Tibial nerve (tissue), 4 donors: ENCODE results near the gene ANK2. TPM values are rescaled to one million over a fixed set of nuclear protein-coding genes. Genes with fewer than 3 reads are reported as not detected.

Experiments
- DNase-seq, 2 donors: peaks; one replicate each; pipeline ENCODE4 v3.0.0-alpha.2; 2019; ENCODE audit warnings: low spot score in 2 of 2
- H3K27ac ChIP-seq, 4 donors: fragments of 200-600 bp; sonication (generic) in 3 of 4; one replicate each; pipeline ENCODE4 v1.5.1; 2017 to 2019; ENCODE audit warnings: mild to moderate bottlenecking in 1 of 4
- H3K27me3 ChIP-seq, 2 donors: fragments of 200-600 bp; sonication (generic) in 1 of 2; one replicate each; pipeline versions ENCODE4 v1.5.1 to v1.6.0; 2017 to 2019
- H3K36me3 ChIP-seq, 3 donors: fragments of 200-600 bp; sonication (generic); one replicate each; pipeline ENCODE4 v1.5.1; 2018 to 2019
- H3K4me1 ChIP-seq, 4 donors: fragments of 200-600 bp; sonication (generic) in 3 of 4; one replicate each; pipeline ENCODE4 v1.5.1; 2017 to 2019
- H3K4me3 ChIP-seq, 4 donors: fragments of 200-600 bp; sonication (generic) in 3 of 4; one replicate each; pipeline ENCODE4 v1.5.1; 2017 to 2019; ENCODE audit warnings: mild to moderate bottlenecking in 1 of 4, moderate library complexity in 1 of 4
- H3K9me3 ChIP-seq, 4 donors: fragments of 200-600 bp; sonication (generic) in 3 of 4; one replicate each; pipeline ENCODE4 v1.5.1; 2017 to 2019
- CTCF ChIP-seq, 5 experiments: fragments of 200-600 bp in 3 of 5; fragments of 450-650 bp in 2 of 5; sonication (generic) in 3 of 5; IDR thresholded peaks; one replicate each; pipeline ENCODE4 v1.5.1; 2016 to 2019; ENCODE audit warnings: antibody characterized with exemption in 5 of 5, mild to moderate bottlenecking in 3 of 5, moderate library complexity in 2 of 5
- EP300 ChIP-seq, 2 donors: sonication (generic); formaldehyde crosslinking; IDR thresholded peaks; one replicate each; pipeline ENCODE4 v1.6.1; 2017; ENCODE audit warnings: antibody characterized with exemption in 2 of 2, mild to moderate bottlenecking in 1 of 2
- POLR2A ChIP-seq, 2 donors: fragments of 450-650 bp; IDR thresholded peaks; one replicate each; pipeline ENCODE4 v1.6.1; 2017; ENCODE audit warnings: antibody characterized with exemption in 2 of 2, mild to moderate bottlenecking in 2 of 2, moderate library complexity in 2 of 2
- WGBS, 2 donors: methylation state at CpG; one replicate each; pipeline ENCODE4 v1.1.5; 2018; 5-methylcytosine and 5-hydroxymethylcytosine counted together
- total RNA-seq, 4 donors: library from RNA; depleted of rRNA; stranded (reverse); fragments of >200 nt; gene quantifications; one replicate each; pipeline ENCODE4 v1.1.0, GENCODE V29; 2016

The ANK2 gene
- total RNA-seq, 4 donors from 2014 or later: 63.9 to 113 (median 87.5) TPM

GRCh38 chr4:113050371-113050755, 910 bp downstream of the ANK2 start:
- 18 to 23% methylated on average over 2 of the region's 2 CpGs for WGBS, 2 donors
- no peak overlapping the region for H3K27ac ChIP-seq

GRCh38 chr4:113050837-113051236, 1.4 kb downstream of the ANK2 start:
- 69 to 79% methylated on average over 3 of the region's 3 CpGs for WGBS, 2 donors
- Histone ChIP-seq H3K4me1 (peaks cover 0 to 12% (median 0%) of the 10 kb centered on the region in 4 donors), H3K9me3 (no peaks in the 10 kb centered on the region), H3K4me3 (no peak overlapping the region), H3K27me3 (no peaks in the 10 kb centered on the region), H3K36me3 (no peaks in the 10 kb centered on the region), H3K27ac (no peak overlapping the region)
- TF ChIP-seq EP300 (IDR thresholded peaks at IDR 0.05) (no peak), CTCF (IDR thresholded peaks at IDR 0.05) (no peak), POLR2A (IDR thresholded peaks at IDR 0.05) (no peak)
- DNase-seq: no peak

More at GRCh38 chr4:113050371-113050755, 910 bp downstream of the ANK2 start:
- no peak for TF ChIP-seq POLR2A (IDR thresholded peaks at IDR 0.05)
- no peak for TF ChIP-seq EP300 (IDR thresholded peaks at IDR 0.05)
- no peak for TF ChIP-seq CTCF (IDR thresholded peaks at IDR 0.05)
- peaks cover 0 to 12% (median 0%) of the 10 kb centered on the region in 4 donors for H3K4me1 ChIP-seq
- no peaks in the 10 kb centered on the region for H3K9me3 ChIP-seq
- no peaks in the 10 kb centered on the region for H3K27me3 ChIP-seq
- H3K4me3 ChIP-seq: no peak overlapping the region
- no peaks in the 10 kb centered on the region for H3K36me3 ChIP-seq
- no peak for DNase-seq

- 69 to 87% methylated on average over 2 of the region's 2 CpGs for WGBS, 2 donors
- no peak overlapping the region for H3K4me3 ChIP-seq
Measured at GRCh38 chr4:113051361-113051760, 1.9 kb downstream of the ANK2 start.

GRCh38 chr4:113052379-113052951, 3.0 kb downstream of the ANK2 start:
- peaks cover 0 to 12% (median 0%) of the 10 kb centered on the region in 4 donors for H3K4me1 ChIP-seq
- no peak overlapping the region for H3K27ac ChIP-seq
- no peaks in the 10 kb centered on the region for H3K27me3 ChIP-seq
- TF ChIP-seq POLR2A (IDR thresholded peaks at IDR 0.05): no peak
- no peak for TF ChIP-seq CTCF (IDR thresholded peaks at IDR 0.05)
- no peak for TF ChIP-seq EP300 (IDR thresholded peaks at IDR 0.05)
- 86 to 94% methylated on average over 9 of the region's 9 CpGs for WGBS, 2 donors
- no peaks in the 10 kb centered on the region for H3K36me3 ChIP-seq
- H3K9me3 ChIP-seq: no peaks in the 10 kb centered on the region
- H3K4me3 ChIP-seq: no peak overlapping the region
- no peak for DNase-seq

More at GRCh38 chr4:113051361-113051760, 1.9 kb downstream of the ANK2 start:
- no peaks in the 10 kb centered on the region for H3K27me3 ChIP-seq
- no peak for DNase-seq
- H3K4me1 ChIP-seq: peaks cover 0 to 12% (median 0%) of the 10 kb centered on the region in 4 donors
- TF ChIP-seq POLR2A (IDR thresholded peaks at IDR 0.05): no peak
- TF ChIP-seq CTCF (IDR thresholded peaks at IDR 0.05): no peak
- no peak for TF ChIP-seq EP300 (IDR thresholded peaks at IDR 0.05)
- H3K27ac ChIP-seq: no peak overlapping the region
- H3K36me3 ChIP-seq: no peaks in the 10 kb centered on the region
- no peaks in the 10 kb centered on the region for H3K9me3 ChIP-seq

GRCh38 chr4:113053883-113054282, 4.4 kb downstream of the ANK2 start:
- no peak for DNase-seq
- Histone ChIP-seq H3K4me3 (no peak overlapping the region), H3K27ac (no peak overlapping the region), H3K4me1 (peaks cover 0 to 12% (median 0%) of the 10 kb centered on the region in 4 donors), H3K9me3 (no peaks in the 10 kb centered on the region), H3K27me3 (no peaks in the 10 kb centered on the region), H3K36me3 (no peaks in the 10 kb centered on the region)
- TF ChIP-seq POLR2A (IDR thresholded peaks at IDR 0.05) (no peak), EP300 (IDR thresholded peaks at IDR 0.05) (no peak), CTCF (IDR thresholded peaks at IDR 0.05) (no peak)
